Stimulated activated CD4-positive, alpha-beta T cell treated with anti-CD3 and anti-CD28 coated beads, Interleukin-1b, Interleukin-23, amount 100 ng/mL, for 24 hours (primary cell): ENCODE results near the gene GLRX.

ENCODE experiments used
- DNase-seq, 4 experiments: peaks; one replicate each; pipeline ENCODE4 v3.0.0-alpha.2; 2020; ENCODE audit warnings: low read depth in 4 of 4, low spot score in 1 of 4

The GLRX gene, protein sequence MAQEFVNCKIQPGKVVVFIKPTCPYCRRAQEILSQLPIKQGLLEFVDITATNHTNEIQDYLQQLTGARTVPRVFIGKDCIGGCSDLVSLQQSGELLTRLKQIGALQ

DNA sequence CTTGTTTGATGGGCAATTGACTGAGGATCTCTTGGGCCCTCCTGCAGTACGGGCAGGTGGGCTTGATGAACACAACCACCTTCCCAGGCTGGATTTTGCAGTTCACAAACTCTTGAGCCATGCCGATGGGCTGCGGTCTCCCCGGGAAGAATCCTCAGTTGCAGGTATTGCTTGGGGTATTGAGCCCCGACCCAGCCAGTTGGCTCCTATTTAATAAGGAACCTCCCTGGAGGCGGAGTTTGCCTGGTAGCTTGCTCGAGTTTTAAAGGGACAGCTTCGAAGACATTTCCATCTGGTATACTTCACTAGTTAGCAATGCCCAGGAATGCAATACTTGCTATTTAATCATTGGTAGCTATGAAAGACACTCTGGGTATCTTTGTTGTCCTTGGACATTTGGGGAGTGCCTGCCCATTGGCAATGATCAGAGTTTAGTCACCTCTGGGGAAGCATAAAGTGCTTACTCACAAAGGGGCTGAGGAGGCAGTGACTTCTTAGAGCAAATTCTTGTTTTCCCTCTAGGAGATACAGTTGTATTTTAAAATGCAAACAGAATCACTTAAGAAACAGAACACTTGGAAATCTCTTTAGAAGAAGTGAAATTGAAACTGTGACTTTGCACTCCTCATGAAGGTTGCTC is at the start of gene GLRX:
TSS of gene GLRX (minus strand) at position 185 of the 640 bp plus-strand sequence. CDS start at position 121, 64 bp downstream.
- peak in 1 of 4 experiments; percentile 40 for DNase-seq

DNA sequence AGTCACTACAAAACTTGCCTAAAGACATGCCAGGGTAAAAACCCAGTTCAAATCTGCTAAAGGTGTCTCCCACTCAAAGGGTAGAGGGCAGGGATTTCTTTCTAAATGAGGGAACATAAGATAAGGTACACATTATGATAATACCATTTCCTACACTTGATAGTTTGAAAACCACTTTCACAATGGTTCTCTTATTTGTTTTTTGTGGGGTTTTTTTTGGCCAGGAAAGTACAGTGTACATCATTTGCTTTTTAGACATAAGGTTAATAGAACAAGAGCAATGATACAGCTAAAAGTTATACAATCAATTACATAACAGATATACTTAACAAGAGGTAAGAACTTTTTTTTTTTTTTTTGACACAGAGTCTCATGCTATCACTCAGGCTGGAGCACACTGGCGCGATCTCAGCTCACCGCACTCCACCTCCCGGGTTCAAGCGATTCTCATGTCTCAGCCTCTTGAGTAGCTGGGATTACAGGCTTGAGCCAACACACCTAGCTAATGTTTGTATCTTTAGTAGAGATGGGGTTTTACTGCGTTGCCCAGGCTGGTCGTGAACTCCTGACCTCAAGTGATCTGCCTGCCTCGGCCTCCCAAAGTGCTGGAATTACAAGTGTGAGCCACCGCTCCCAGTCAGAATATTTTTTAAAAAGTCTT is 48.8 kb upstream of the GLRX start:
- no peak for DNase-seq

DNA sequence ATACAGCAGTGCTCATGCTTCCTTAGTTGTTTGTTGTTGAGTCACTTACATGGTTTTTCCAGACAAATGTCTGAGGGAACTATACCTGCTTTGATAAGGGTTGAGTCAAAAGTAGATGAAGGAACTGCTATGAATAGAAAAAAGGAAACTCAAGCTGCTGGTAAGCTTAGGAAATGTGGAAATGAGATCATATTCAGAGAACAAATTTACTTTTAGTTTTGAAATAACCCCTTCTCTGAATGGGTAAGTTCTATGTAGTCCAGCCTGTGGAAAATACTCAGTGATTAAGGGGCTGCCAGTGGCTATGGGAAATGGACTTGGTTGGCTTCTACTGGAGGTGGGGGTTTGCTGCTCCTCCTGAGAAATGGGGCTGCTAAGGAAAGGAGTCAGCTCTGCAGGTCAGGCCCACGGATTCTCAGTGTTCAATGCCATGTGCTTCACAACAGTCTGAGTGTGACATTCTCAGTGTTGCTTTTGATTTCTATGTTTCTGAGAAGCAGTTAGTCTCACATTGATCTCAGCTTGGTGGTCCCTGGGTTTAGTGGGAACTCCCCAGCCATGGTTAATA is 47.7 kb upstream of the GLRX start:
- DNase-seq = peak; percentile 25 to 45 (median 37)

DNA sequence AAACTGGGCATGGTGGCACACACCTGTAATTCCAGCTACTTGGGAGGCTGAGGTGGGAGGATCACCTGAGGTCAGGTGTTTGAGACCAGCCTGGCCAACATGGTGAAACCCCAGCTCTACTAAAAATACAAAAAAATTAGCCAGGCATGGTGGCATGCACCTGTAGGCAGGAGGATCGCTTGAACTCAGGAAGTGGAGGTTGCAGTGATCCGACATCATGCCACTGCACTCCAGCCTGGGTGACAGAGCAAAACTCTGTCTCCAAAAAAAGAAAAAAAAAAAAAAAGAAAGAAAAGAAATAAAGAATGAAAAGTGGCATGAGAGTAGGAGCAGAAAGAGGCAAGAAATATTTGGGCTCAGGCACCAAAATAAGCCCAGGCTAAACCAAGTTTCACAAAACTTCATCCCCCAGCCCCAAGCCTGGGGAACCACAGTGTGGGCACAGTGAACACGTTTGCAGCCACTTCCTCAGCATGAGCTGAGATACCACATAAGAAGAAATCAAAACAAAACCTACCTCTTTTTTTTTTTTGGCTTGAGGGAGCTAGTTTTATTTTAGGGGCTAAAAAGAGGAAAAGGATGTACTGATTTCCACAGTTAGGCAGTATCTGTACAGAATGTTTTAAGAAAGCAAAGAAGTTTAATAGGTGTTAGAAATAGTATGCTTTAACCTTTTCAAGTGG is 46.8 kb upstream of the GLRX start:
- peak in 1 of 4 experiments; percentile 46 for DNase-seq

DNA sequence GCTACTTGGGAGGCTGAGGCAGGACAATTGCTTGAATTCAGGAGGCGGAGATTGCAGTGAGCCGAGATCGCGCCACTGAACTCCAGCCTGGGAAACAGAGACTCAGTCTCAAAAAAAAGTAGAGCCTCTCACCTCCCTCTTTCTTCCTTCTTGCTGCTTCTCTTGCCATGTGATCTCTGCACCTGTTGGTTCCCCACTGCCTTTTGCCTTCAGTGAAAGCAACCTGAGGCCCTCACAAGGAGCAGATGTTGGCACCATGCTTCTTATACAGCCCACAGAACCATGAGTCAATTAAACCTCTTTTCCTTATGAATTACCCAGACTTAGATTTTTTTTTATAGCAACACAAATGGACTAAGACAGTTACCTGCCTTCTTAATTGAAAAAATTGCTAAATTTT is 45.6 kb upstream of the GLRX start:
- DNase-seq = no peak

DNA sequence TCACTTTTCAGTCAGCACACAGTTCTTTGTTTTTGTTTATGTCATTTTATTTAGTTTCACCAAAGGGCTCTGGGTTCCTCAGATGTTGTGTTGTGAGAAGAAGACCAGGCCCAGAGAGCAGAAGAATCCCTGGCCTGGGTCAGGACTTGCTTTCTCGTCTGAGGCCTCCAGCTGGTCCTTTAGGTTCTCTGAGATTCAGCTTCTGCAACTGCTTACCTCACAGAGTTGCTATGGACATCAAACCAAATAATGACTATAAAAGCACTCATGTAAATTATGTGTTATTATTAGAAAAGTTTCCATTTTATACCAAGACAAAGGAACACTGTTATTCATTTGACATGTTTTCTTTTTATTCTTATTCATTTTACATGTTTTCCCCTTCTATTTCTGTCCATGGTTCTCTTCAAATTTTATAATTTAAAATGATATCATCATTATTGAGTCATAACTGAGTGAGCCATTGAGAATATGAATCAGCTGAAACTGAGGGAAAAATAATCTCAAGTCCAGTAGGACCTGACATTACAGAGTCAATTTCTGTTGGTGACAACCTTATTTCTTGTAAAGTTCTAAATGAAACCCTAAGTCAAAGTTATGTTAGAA is 44.0 kb upstream of the GLRX start:
- no peak for DNase-seq

DNA sequence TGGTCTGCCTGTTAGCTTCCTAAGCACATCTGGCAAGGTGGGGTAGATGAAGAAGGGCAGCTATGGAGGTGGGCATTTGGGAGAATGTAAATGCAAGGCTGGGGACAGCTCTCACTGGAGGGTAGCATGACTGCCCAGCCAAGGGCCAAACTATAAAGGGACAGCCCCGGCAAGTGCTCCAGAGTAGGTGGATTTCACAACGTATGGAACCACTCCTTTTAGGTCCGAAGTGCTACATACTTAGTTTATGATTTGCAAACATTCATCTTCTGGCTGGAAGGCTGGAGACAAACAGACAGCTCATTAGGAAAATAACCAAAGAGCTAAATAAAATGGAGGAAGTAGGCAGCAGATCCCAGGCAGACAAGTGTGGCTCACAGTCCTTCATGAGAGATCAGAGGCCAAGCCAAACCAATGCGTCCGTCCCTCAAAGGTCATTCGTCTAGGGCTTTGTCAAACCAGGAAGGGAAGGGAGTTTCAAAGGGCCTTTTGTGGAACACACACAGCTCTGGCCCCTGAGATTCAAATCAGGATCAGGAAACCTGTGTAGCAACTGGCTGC is 42.5 kb upstream of the GLRX start:
- no peak for DNase-seq

DNA sequence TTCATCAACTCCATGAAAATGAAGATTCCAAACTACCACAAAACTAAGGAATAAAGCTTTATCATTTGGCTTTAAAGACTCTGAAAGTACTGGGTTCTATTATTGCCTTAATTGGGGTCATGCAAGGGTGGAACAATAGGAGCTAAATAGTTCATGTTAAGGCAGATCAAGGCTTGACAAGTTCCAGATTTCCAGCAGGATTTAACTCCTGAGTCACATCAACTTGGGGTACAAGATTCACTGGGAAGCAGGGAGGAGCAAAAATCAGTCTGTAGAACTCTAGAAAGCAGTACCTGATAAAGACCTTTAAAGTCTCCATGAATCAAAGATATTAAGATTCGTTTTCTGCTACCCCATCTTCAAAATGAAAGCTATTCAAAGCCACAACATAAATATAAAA is 41.9 kb upstream of the GLRX start:
- DNase-seq = no peak

DNA sequence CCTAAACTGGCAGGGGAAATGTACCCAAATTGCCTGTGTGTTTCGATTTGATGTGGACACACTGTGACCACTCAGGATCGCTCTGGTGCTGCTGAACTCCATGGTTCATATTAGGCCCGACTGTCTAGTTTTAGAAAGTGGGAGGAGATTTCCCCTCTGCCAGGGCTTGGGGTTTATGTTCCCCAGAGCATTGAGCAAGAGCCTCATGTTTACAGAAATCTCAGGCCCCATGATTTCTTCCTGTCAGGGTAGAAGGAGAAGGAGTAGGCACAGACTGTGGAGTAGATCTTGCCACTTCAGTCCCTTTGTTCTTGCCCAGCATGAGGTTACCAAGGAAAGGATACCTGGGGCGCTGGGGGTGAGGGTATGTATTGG is 40.8 kb upstream of the GLRX start:
- DNase-seq = no peak

DNA sequence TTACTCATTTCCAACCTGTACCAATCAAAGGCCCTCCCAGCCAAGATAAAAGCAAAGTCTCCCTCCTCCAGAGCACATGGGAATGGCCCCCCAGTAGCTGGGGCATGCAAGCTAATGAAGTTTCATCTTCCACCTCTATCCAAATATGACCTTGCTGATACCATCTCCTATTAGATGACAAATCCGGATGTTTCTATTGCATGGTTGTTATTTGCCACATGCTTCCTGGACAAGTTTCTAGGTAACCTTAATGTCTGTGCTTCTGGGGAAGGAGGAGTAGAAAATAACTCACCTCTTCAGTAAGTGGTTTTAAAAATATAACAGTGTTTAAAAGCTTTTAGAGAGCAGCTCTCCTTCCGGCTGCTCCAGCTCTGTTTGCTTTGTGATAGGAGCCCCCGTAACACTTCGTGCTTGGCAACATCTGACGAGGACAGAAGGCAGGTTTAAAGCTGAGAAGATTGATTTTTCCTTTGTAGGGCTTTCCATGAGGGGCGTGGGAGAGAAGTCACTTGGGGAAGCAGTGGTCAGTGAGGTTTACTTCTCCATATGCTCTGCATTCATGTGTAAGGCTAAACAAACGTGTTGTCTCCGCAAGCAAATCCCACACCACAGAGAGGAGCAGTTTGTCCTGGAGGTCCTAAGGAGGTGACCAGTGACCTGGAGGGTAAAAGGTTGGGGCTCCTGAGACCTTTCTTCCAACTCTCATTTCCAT is 40.3 kb upstream of the GLRX start:
- DNase-seq = no peak

DNA sequence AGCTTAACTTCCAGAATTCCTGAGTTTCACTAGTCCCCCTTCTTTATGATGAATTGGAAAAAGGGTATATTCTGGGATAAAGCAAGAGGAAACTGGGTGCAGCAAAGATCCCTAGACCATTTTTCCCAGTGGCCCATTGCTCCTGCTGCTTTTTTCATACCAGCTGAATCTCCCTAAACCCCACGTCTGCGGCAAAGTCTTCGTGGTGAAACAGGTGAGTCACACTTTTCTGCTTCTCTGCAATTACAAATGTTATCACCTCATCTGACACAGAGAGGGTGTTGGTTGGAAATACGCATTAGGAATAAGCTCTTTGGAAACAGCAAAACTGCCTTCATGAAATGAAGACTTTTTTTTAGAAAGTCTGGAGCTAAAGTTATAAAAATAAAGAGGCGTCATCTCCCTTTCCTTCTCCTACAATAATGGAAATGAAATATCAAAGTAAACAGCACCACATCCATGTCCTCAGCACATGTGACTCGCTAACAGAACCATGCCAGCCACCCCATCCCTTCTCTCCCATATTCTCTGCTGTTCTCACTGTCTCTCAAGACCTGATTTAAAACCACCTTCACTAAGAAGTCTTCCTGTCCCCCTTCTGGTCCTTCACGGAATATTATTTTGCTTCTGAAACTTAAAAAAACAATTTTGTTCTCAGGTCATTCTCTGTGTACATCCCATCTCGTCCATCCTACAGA is 39.5 kb upstream of the GLRX start:
- DNase-seq = no peak

DNA sequence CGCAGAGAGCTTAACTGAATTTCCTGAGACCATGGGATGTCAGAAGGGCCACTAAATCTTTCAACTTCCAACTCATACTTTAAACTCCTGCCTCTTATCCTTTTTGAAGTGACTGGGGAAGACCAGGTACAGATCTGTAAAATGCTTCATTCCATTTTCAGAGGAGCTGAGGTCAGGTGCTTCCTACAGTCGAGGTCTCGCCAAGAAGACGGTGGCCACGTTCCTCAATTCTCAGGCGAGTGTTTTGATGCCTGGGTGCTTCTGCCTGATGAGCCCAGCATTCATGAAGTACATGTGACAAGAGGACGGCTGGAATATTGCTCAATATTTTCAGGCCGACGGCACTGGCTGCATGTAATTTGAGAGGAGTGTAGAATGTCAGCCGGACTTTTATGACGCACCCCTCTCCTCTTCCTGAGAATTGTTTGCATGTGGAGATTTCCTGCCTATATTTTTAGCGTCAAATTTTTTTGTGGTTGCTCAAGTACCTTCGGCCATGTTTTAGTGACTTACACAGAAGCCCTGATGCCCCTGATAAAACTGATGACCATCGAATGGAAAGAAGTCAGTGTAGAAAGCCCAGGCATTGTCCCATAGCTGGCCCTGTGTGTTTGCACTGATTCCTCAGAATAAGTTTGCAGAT is 38.8 kb upstream of the GLRX start:
- DNase-seq = no peak

DNA sequence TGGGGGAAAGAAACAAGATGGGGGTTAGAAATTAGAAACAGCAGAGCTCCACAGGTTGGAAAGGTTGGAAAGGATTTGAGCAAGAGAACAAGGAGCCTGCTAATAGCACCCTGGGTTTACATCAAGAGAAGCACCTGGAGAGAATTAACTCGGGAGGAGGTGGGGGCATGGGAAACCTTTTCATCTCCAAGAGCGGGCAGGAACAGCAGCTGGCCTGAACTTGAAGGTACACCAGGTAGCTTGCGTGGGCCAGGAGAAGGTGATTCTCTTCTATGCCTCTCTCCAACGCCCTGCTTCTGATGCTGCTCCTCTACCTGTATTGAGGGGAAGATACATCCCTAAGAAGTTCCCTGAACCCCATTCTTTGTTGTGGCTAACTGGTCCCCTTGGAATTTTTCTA is 37.1 kb upstream of the GLRX start:
- no peak for DNase-seq

DNA sequence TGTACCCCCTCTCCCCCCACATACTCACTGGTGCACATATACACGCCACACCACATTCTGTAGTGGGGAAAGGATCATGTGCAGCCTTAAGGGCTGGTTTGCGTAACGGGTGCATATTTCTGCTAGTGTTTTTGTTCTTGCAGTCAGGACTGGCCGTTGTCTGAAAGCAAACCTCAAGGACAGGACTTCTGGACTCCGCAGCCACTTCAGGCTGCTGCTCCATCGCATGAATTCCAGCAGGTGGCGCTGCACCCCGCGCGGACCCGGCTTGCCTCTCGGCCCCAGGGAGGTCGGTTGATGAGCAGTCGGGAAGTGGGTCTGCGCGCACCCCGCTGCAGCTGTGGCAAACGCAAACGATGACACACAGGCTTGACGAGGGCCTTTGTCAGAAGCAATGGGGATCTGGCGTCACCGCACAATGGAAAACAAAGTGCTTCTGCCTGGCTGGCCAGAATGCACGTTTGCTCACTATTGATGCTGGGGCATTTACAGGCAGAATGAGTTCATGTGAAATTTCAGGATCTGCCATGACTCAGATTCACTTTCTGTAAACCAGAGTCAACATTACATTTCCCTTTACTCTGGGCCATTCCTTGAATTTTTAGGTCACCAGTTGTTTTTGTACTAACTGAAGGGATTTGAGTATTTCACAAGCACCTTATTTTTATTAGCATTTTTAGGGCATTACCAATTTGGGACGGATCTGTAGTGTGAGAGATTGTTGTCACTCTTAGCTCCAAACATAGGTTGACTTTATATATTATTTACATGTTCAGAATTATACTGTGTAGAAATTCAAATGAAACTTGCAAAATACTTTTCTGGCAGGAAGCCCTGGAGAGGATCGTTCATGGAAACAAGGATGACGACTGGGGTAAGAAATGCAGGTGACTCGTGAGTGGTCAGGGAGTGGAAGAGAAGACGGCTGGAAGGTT is 36.4 kb upstream of the GLRX start:
- peak; percentile 81 to 92 (median 90) for DNase-seq

DNA sequence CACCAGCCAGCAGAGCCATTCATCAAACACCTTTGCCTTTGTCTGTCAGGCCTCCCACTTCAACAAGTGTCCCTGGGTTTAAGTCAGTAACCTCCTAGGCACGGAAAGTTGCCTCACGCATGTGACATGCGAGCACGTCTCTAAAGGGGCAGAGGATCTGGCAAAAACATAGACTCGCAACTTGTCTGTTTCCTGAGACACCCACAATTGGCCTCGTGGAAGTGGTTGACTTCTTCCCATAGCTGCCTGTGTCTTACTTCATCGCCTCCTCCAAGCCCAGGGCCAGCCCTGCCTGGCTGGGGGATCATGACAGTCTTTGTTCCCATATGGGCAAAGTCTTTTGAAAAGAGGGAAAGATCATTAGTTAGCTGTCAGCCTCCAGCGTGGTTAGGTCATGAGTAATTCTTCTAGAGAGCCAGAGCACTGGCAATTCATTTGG is 35.5 kb upstream of the GLRX start:
- no peak for DNase-seq

DNA sequence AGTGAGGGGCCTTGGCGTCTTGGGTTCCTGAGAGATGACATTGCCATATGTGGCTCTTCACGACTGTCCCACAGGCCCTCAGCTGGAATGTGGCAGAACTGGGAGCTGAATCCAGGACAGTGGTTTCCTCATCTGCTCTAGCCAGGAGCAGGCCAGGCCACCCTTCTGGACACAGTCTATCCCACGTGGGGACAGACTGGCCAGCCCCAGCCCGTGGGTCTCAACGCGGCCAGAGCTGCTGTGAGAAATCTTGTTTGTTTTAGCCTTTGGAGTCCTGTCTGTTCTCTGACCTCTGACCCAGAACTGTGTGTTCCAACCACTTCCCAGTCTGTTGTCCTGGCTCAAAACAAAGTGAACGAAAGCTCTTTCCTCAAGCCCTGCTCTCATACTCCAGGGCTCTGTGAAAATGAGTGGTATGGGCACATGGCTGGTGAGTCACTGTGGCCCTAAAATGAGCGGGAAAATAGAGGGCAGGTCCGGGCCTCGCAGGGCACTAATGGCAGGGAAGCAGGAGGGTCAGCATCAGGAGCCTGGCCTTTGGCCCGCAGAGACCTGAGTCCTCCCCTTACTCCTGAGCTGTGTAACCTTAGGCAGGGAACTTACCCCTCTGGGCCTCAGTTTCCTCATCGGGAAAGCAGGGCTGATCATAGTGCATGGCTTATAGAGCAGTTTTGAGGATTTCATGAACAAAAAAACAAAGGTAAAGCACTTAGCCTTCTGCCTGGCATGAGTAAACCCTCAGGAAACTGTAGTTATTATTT is 34.8 kb upstream of the GLRX start:
- no peak for DNase-seq

DNA sequence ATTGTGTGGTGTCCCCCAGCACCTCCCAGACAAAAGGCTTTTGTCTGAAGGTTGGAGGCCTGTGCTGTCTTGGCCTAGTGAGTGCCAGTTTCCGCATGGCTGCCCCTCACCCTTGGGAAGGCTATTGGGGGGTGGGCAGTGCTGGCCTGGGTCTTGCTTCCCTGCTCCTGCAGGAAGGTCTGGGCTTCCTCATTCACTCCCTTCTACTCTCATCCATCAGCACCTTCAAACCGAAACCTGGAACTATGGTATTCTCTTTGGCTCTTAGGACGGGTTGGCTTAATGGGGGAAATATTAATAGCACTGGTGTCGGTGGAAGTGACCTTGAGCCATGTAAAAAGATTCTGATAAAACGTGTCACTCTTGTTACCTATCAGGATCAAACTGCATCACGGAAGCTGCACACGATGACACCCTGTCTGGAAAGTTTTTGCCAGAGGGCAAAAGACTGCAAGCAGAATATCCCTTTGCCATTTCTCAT is 34.0 kb upstream of the GLRX start:
- no peak for DNase-seq
